Naive thymus-derived CD8-positive, alpha-beta T cell (primary cell): Measurements from ENCODE around the gene GLI3. TPM values are rescaled to one million over a fixed set of nuclear protein-coding genes. Genes with fewer than 3 reads are reported as not detected.

Experiments used
- ATAC-seq, 2 donors: fragments of 150-1000 bp; cut with Tn5 transposase in 1 of 2; sonication (Bioruptor Pico), chemical (Tn5 transposase) in 1 of 2; 1 replicate in 1 of 2; 2 replicates in 1 of 2; pipeline ENCODE4 v1.10.0; 2021; ENCODE audit warnings: mild to moderate bottlenecking in 2 of 2, moderate library complexity in 2 of 2
- POLR2A ChIA-PET: fragments of 350-600 bp; sonication (Branson Sonifier 250); formaldehyde crosslinking; loops from one replicate; lab custom pipeline; 2021; ENCODE audit warnings: antibody characterized with exemption; lab: Charles Lee
- DNase-seq, 10 donors: peaks; one replicate each; pipeline versions ENCODE4 v3.0.0 to v3.0.0-alpha.2; 2020 to 2022
- H3K27ac Mint-ChIP-seq, 10 donors: one replicate each; pipeline ENCODE4 v1.8.0; 2020 to 2022; ENCODE audit warnings: mild to moderate bottlenecking in 10 of 10, mixed read lengths in 10 of 10, moderate library complexity in 4 of 10, inconsistent platforms in 1 of 10
- H3K27me3 Mint-ChIP-seq, 5 donors: one replicate each; pipeline ENCODE4 v1.8.0; 2021 to 2022; ENCODE audit warnings: mixed read lengths in 5 of 5
- H3K36me3 Mint-ChIP-seq, 3 donors: one replicate each; pipeline ENCODE4 v1.8.0; 2020 to 2022; ENCODE audit warnings: mixed read lengths in 3 of 3, mild to moderate bottlenecking in 2 of 3, inconsistent platforms in 1 of 3
- H3K4me1 Mint-ChIP-seq, 4 donors: one replicate each; pipeline ENCODE4 v1.8.0; 2021 to 2022; ENCODE audit warnings: mixed read lengths in 4 of 4
- H3K4me3 Mint-ChIP-seq, 10 donors: one replicate each; pipeline ENCODE4 v1.8.0; 2020 to 2022; ENCODE audit warnings: mild to moderate bottlenecking in 10 of 10, mixed read lengths in 10 of 10, moderate library complexity in 6 of 10, inconsistent platforms in 1 of 10
- H3K9me3 Mint-ChIP-seq, 9 donors: one replicate each; pipeline ENCODE4 v1.8.0; 2020 to 2022; ENCODE audit warnings: mixed read lengths in 9 of 9, mild to moderate bottlenecking in 3 of 9, inconsistent platforms in 1 of 9, moderate library complexity in 1 of 9
- polyA plus RNA-seq, 3 donors: library from polyadenylated mRNA; unstranded; fragments of 300-500 nt; fragmentation: Illumina TruSeq; gene quantifications; one replicate each; pipeline ENCODE4 v1.2.3, GENCODE V29; 2021
- total RNA-seq, 8 experiments: library from RNA in 2 of 8; stranded (reverse) in 2 of 8; gene quantifications; one replicate each; pipeline ENCODE4 v1.2.3 and lab custom pipeline; 2021 to 2026

The GLI3 gene
- total and polyA plus RNA-seq, 5 experiments from 2014 or later: not detected

DNA sequence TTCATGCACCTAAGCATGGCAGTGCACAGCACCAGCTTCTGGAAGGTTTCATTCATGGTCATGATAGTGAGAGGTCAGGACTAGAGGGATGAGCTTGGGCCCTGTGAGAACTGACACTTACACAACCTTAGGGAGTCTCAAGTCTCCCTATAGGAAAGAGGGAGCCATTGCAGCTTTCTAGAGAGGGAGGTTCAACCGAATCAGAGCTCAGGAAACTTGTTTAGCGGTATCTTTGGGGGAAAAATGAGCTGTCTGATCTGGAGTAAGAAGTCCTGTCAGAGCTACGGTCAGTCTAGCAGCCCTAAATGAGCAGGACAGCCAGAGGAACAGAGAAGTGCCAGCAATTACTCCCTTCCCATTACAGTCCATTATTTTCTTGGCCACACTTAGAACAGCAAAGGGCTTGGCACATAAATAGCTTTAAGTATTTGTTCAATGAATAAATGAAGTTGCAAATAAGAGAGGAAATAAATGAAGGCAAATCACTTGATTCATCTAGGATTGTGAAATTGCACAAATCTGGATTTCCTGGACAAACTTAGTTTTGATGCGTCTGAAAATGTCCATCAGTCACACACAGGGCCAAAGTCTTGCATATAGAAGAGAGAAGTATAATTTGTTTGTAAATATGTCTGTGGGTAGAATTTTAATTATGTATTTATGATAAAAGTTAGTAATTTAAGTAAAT is 262.0 kb downstream of the GLI3 start:
- no peak for ATAC-seq
- no peak overlapping the region for H3K4me3 Mint-ChIP-seq
- no peaks in the 10 kb centered on the region for H3K9me3 Mint-ChIP-seq
- no peak for DNase-seq
- no peak overlapping the region for H3K27ac Mint-ChIP-seq
- H3K4me1 Mint-ChIP-seq: no peaks in the 10 kb centered on the region
- no peaks in the 10 kb centered on the region for H3K36me3 Mint-ChIP-seq
- peaks cover 0 to 9% (median 1%) of the 10 kb centered on the region in 5 donors for H3K27me3 Mint-ChIP-seq
- POLR2A ChIA-PET: no interaction called here

- POLR2A ChIA-PET: no interaction called here
- H3K27ac Mint-ChIP-seq: no peak overlapping the region
- peaks cover 0 to 5% (median 1%) of the 10 kb centered on the region in 5 donors for H3K27me3 Mint-ChIP-seq
- ATAC-seq (no peak), DNase-seq (no peak)
- no peak overlapping the region for H3K4me3 Mint-ChIP-seq
- no peaks in the 10 kb centered on the region for H3K4me1 Mint-ChIP-seq
- H3K36me3 Mint-ChIP-seq: no peaks in the 10 kb centered on the region
- H3K9me3 Mint-ChIP-seq: no peaks in the 10 kb centered on the region
Measured at GRCh38 chr7:41973202-41973730, 263.7 kb downstream of the GLI3 start.

DNA sequence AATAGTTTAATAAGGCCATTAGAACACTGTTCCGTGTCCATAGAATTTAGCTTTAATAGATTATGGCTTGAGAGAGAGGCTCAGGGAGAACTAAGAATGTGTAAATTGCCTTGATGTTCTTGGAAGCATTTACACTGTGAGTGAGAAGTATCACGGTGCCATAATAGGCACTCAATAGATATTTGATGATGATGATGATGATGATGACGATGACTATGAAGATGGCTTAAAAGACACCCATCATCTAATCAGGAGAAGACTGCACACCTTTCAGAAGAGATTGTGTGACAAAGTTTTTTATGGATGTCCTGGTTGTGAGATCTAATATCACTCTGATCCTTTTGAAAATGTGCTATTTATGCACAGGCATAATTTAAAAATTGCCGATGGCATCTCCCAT is 264.2 kb downstream of the GLI3 start:
- Mint-ChIP-seq H3K4me3 (no peak overlapping the region), H3K27ac (no peak overlapping the region), H3K4me1 (no peaks in the 10 kb centered on the region), H3K36me3 (no peaks in the 10 kb centered on the region), H3K9me3 (no peaks in the 10 kb centered on the region), H3K27me3 (peaks cover 0 to 5% (median 1%) of the 10 kb centered on the region in 5 donors)
- DNase-seq (no peak), ATAC-seq (no peak)
- POLR2A ChIA-PET: no interaction called here

- Mint-ChIP-seq H3K4me3 (no peak overlapping the region), H3K27ac (no peak overlapping the region), H3K4me1 (no peaks in the 10 kb centered on the region), H3K36me3 (no peaks in the 10 kb centered on the region), H3K27me3 (peaks cover 0 to 5% (median 1%) of the 10 kb centered on the region in 5 donors), H3K9me3 (no peaks in the 10 kb centered on the region)
- ATAC-seq (no peak), DNase-seq (no peak)
- POLR2A ChIA-PET: no interaction called here
Measured at GRCh38 chr7:41972270-41972669, 264.7 kb downstream of the GLI3 start.

GRCh38 chr7:41971640-41972187 is 265.3 kb downstream of the GLI3 start:
- DNase-seq (no peak), ATAC-seq (no peak)
- H3K27me3 Mint-ChIP-seq: peaks cover 0 to 5% (median 0%) of the 10 kb centered on the region in 5 donors
- no peaks in the 10 kb centered on the region for H3K4me1 Mint-ChIP-seq
- no peaks in the 10 kb centered on the region for H3K9me3 Mint-ChIP-seq
- no peak overlapping the region for H3K27ac Mint-ChIP-seq
- POLR2A ChIA-PET: no interaction called here
- H3K4me3 Mint-ChIP-seq: no peak overlapping the region
- no peaks in the 10 kb centered on the region for H3K36me3 Mint-ChIP-seq

DNA sequence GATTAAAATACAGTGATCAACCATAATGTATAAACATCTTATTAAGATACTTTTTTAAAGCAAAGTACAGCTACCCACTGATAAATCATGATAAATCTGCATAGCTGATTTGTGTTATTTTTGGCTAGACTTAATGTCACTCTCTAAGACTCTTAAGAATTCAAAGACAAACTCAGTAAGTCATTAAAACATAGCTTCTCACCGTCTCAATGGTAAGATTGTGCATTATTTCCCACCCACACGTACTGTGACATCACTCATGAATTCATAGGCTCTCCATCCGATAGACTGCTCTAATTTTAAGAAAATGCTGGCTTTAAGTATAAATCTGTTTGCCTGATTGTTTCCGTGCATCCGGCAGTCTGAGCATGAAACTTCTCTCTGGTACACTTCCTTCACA is 266.1 kb downstream of the GLI3 start:
- ATAC-seq: no peak
- H3K4me1 Mint-ChIP-seq: no peaks in the 10 kb centered on the region
- peaks cover 0 to 5% (median 1%) of the 10 kb centered on the region in 5 donors for H3K27me3 Mint-ChIP-seq
- no peak overlapping the region for H3K27ac Mint-ChIP-seq
- no peaks in the 10 kb centered on the region for H3K36me3 Mint-ChIP-seq
- no peak overlapping the region for H3K4me3 Mint-ChIP-seq
- no peak for DNase-seq
- POLR2A ChIA-PET: no interaction called here
- H3K9me3 Mint-ChIP-seq: no peaks in the 10 kb centered on the region

- ATAC-seq (no peak), DNase-seq (no peak)
- POLR2A ChIA-PET: no interaction called here
- Mint-ChIP-seq H3K9me3 (no peaks in the 10 kb centered on the region), H3K27ac (no peak overlapping the region), H3K36me3 (no peaks in the 10 kb centered on the region), H3K4me1 (no peaks in the 10 kb centered on the region), H3K27me3 (peaks cover 0 to 5% (median 1%) of the 10 kb centered on the region in 5 donors), H3K4me3 (no peak overlapping the region)
Measured at GRCh38 chr7:41969561-41970105, 267.4 kb downstream of the GLI3 start.

DNA sequence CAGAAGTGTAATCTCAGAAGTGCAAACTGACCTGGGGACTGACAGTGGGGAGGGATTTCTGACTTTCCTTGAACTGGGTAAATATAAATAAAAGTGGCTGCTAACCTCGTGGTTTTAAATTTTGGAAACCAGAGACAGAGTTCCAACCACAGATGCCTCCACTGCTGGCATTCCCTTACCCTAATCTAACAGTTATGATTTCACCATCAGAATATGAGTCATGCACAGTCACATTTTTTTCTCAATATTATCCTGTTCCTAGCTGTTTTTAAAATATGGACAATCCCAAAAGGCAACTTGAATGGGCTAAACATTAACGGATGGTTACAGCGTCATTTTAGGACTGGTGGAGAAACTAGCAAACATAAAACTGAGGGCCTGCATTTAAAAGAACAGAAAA is 269.9 kb downstream of the GLI3 start:
- H3K4me1 Mint-ChIP-seq: no peaks in the 10 kb centered on the region
- POLR2A ChIA-PET: no interaction called here
- DNase-seq (no peak), ATAC-seq (no peak)
- no peak overlapping the region for H3K4me3 Mint-ChIP-seq
- H3K27me3 Mint-ChIP-seq: peaks cover 0 to 5% (median 0%) of the 10 kb centered on the region in 5 donors
- no peaks in the 10 kb centered on the region for H3K9me3 Mint-ChIP-seq
- no peak overlapping the region for H3K27ac Mint-ChIP-seq
- no peaks in the 10 kb centered on the region for H3K36me3 Mint-ChIP-seq

DNA sequence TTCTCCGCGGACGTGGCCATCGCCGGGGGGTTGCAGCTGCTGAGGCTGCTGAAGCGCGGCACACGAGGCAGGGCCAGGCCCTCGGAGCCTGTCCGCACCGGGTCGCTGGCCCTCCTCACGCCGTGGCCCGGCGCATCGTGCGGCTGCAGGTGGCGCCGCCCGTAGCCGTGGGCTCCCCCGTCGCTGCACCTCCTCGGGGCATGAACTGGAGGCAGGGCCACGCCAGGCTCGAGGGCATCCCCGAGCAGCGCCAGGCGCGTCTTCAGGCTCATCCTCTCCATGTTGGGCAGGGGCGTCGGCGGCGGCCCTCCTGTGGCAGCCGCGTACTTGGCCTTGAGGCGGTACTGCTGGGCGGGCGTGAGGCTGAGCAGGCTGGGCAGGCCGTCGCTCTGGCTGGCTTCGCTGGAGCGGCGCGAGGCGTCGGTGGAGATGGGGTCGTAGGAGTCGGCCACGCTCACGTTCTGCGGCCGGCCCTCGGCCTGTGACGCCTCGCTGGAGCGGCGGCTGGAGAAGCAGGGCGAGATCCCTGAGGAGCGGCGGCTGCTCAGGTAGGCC is 271.0 kb downstream of the GLI3 start:
- ATAC-seq (no peak), DNase-seq (no peak)
- H3K4me1 Mint-ChIP-seq: no peaks in the 10 kb centered on the region
- peaks cover 0 to 7% (median 0%) of the 10 kb centered on the region in 5 donors for H3K27me3 Mint-ChIP-seq
- no peak overlapping the region for H3K4me3 Mint-ChIP-seq
- no peaks in the 10 kb centered on the region for H3K36me3 Mint-ChIP-seq
- no peaks in the 10 kb centered on the region for H3K9me3 Mint-ChIP-seq
- no peak overlapping the region for H3K27ac Mint-ChIP-seq
- POLR2A ChIA-PET: no interaction called here

GRCh38 chr7:41964849-41965745 is 271.9 kb downstream of the GLI3 start:
- Mint-ChIP-seq H3K4me3 (no peak overlapping the region), H3K36me3 (no peaks in the 10 kb centered on the region), H3K27me3 (peaks cover 2 to 7% (median 5%) of the 10 kb centered on the region in 5 donors), H3K4me1 (no peaks in the 10 kb centered on the region), H3K9me3 (no peaks in the 10 kb centered on the region), H3K27ac (no peak overlapping the region)
- no peak for ATAC-seq
- no peak for DNase-seq
- POLR2A ChIA-PET: no interaction called here

DNA sequence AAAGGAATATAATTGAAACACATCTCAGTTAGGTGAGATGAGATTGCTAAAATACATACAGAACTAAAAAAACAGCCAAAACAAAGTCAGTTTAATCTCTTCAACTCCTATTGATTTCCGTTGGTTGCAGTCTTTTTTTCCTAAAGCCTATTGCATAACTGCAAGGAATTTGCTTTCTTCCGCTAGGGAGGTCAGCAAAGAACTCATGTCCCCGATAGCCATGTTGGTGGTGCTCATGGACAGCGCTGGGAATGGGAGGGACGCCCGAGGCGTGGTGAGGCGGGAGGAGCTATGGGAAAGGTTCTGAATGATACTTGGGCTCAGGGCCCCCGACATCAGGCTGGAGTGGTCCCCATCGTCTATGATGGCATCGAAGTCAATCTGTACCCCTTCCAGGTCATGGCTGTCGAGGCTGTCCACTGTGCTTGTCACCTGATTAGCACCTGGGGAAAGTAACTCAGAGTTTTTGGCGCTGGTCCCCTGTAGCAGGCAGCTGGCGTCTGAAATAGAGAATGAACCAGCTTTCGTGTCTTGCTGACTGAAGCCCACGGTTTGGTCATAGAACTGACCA is 272.7 kb downstream of the GLI3 start:
- DNase-seq (no peak), ATAC-seq (no peak)
- H3K4me1 Mint-ChIP-seq: no peaks in the 10 kb centered on the region
- H3K27ac Mint-ChIP-seq: no peak overlapping the region
- H3K36me3 Mint-ChIP-seq: no peaks in the 10 kb centered on the region
- POLR2A ChIA-PET: no interaction called here
- H3K4me3 Mint-ChIP-seq: no peak overlapping the region
- no peaks in the 10 kb centered on the region for H3K9me3 Mint-ChIP-seq
- peaks cover 8 to 14% (median 10%) of the 10 kb centered on the region in 5 donors for H3K27me3 Mint-ChIP-seq

- POLR2A ChIA-PET: no interaction called here
- DNase-seq (no peak), ATAC-seq (no peak)
- Mint-ChIP-seq H3K36me3 (no peaks in the 10 kb centered on the region), H3K27me3 (peaks cover 29 to 47% (median 37%) of the 10 kb centered on the region in 5 donors), H3K4me1 (no peaks in the 10 kb centered on the region), H3K9me3 (no peaks in the 10 kb centered on the region), H3K27ac (no peak overlapping the region), H3K4me3 (no peak overlapping the region)
Measured at GRCh38 chr7:41956705-41957104, 280.3 kb downstream of the GLI3 start.
